H9 (cell line): ENCODE data around the gene EFNB3. TPM values are rescaled to one million over a fixed set of nuclear protein-coding genes. Genes with fewer than 3 reads are reported as not detected.

ENCODE experiments used
- DNase-seq: peaks from one replicate; pipeline ENCODE4 v3.0.0-alpha.2; 2017
- H2AFZ ChIP-seq: one replicate; pipeline ENCODE4 v1.6.1; 2013; ENCODE audit warnings: mild to moderate bottlenecking, low read length, control low read depth, moderate library complexity
- H2AK5ac ChIP-seq: 2 replicates; pipeline ENCODE4 v1.6.1; 2013; ENCODE audit warnings: low read length, control low read depth, mixed read lengths; ENCODE audit not compliant: insufficient read length
- H2BK120ac ChIP-seq: one replicate; pipeline ENCODE4 v1.6.1; 2013; ENCODE audit warnings: low read depth, mild to moderate bottlenecking, low read length, control low read depth, inconsistent platforms; ENCODE audit not compliant: poor library complexity, severe bottlenecking
- H2BK12ac ChIP-seq: 2 replicates; pipeline ENCODE4 v1.6.1; 2013; ENCODE audit warnings: low read length, control low read depth, mixed read lengths, low read depth; ENCODE audit not compliant: insufficient read length
- H2BK15ac ChIP-seq: 2 replicates; pipeline ENCODE4 v1.6.1; 2013; ENCODE audit warnings: low read depth, low read length, control low read depth
- H2BK20ac ChIP-seq: one replicate; pipeline ENCODE4 v1.6.1; 2013; ENCODE audit warnings: low read depth, mild to moderate bottlenecking, low read length, control low read depth, inconsistent platforms; ENCODE audit not compliant: poor library complexity, severe bottlenecking
- H2BK5ac ChIP-seq: 2 replicates; pipeline ENCODE4 v1.6.1; 2013; ENCODE audit warnings: low read length, control low read depth, mixed read lengths; ENCODE audit not compliant: insufficient read length
- H3K14ac ChIP-seq: 2 replicates; pipeline ENCODE4 v1.6.1; 2013; ENCODE audit warnings: low read length, control low read depth; ENCODE audit not compliant: insufficient read depth
- H3K18ac ChIP-seq: 2 replicates; pipeline ENCODE4 v1.6.1; 2013; ENCODE audit warnings: low read depth, mild to moderate bottlenecking, mixed read lengths, low read length, control low read depth; ENCODE audit not compliant: insufficient read length
- H3K23ac ChIP-seq: 2 replicates; pipeline ENCODE4 v1.6.1; 2013; ENCODE audit warnings: low read length, control low read depth, mixed read lengths, low read depth; ENCODE audit not compliant: insufficient read length
- H3K23me2 ChIP-seq: 2 replicates; pipeline ENCODE4 v1.6.1; 2013; ENCODE audit warnings: low read depth, mild to moderate bottlenecking, mixed read lengths, low read length, control low read depth; ENCODE audit not compliant: insufficient read length, poor library complexity, severe bottlenecking
- H3K27ac ChIP-seq: 2 replicates; pipeline ENCODE4 v1.5.1; 2013; ENCODE audit warnings: low read length, control low read depth, mixed read lengths, low read depth; ENCODE audit not compliant: insufficient read length
- H3K27me3 ChIP-seq: 2 replicates; pipeline ENCODE4 v1.6.1; 2013; ENCODE audit warnings: low read length, control low read depth, inconsistent platforms; ENCODE audit not compliant: insufficient read depth
- H3K4ac ChIP-seq: 2 replicates; pipeline ENCODE4 v1.6.1; 2013; ENCODE audit warnings: low read depth, mild to moderate bottlenecking, control low read depth, inconsistent platforms, low read length, moderate library complexity
- H3K4me1 ChIP-seq: 2 replicates; pipeline ENCODE4 v1.6.1; 2013; ENCODE audit warnings: low read length, control low read depth, inconsistent platforms; ENCODE audit not compliant: insufficient read depth
- H3K4me2 ChIP-seq: 2 replicates; pipeline ENCODE4 v1.6.1; 2013; ENCODE audit warnings: low read length, control low read depth, mixed read lengths; ENCODE audit not compliant: insufficient read length, insufficient read depth
- H3K56ac ChIP-seq: 2 replicates; pipeline ENCODE4 v1.6.1; 2013; ENCODE audit warnings: low read depth, mild to moderate bottlenecking, mixed read lengths, low read length, control low read depth; ENCODE audit not compliant: insufficient read length
- H3K79me1 ChIP-seq: 2 replicates; pipeline ENCODE4 v1.6.1; 2013; ENCODE audit warnings: low read depth, mild to moderate bottlenecking, moderate library complexity, low read length, control low read depth, inconsistent platforms; ENCODE audit not compliant: insufficient read depth, poor library complexity, severe bottlenecking
- H3K79me2 ChIP-seq: 2 replicates; pipeline ENCODE4 v1.6.1; 2013; ENCODE audit warnings: low read length, control low read depth, inconsistent platforms; ENCODE audit not compliant: insufficient read depth
- H3K9ac ChIP-seq: 2 replicates; pipeline ENCODE4 v1.6.1; 2013; ENCODE audit warnings: low read length, control low read depth, mixed read lengths; ENCODE audit not compliant: insufficient read length; ENCODE audit errors: extremely low read depth
- H3K9me3 ChIP-seq: one replicate; pipeline ENCODE4 v1.6.1; 2013; ENCODE audit warnings: low read depth, low read length, inconsistent platforms; ENCODE audit not compliant: control insufficient read depth
- H3T11ph ChIP-seq: one replicate; pipeline ENCODE4 v1.6.1; 2013; ENCODE audit warnings: mild to moderate bottlenecking, low read length, control low read depth, inconsistent platforms
- H4K20me1 ChIP-seq: one replicate; pipeline ENCODE4 v1.6.1; 2013; ENCODE audit not compliant: control insufficient read depth, insufficient read length, insufficient read depth
- H4K5ac ChIP-seq: 2 replicates; pipeline ENCODE4 v1.6.1; 2013; ENCODE audit warnings: low read depth, mild to moderate bottlenecking, mixed read lengths, low read length, control low read depth; ENCODE audit not compliant: insufficient read length
- H4K8ac ChIP-seq: replicated peaks from 2 replicates; pipeline ENCODE4 v1.6.1; 2013; ENCODE audit warnings: low read length, control low read depth, mixed read lengths, low read depth; ENCODE audit not compliant: insufficient read length
- H4K91ac ChIP-seq: 2 replicates; pipeline ENCODE4 v1.6.1; 2013; ENCODE audit warnings: low read depth, mild to moderate bottlenecking, moderate library complexity, mixed read lengths, low read length, control low read depth; ENCODE audit not compliant: insufficient read length
- H3K27ac Mint-ChIP-seq, 3 experiments: 2 replicates in 2 of 3; 3 replicates in 1 of 3; pipeline ENCODE4 v1.8.0; 2020 to 2021; ENCODE audit warnings: mixed read lengths in 3 of 3, mild to moderate bottlenecking in 1 of 3, moderate library complexity in 1 of 3
- H3K27me3 Mint-ChIP-seq: 2 replicates; pipeline ENCODE4 v1.8.0; 2021; ENCODE audit warnings: low read depth, mild to moderate bottlenecking, moderate library complexity, mixed read lengths
- H3K36me3 Mint-ChIP-seq, 3 experiments: 2 replicates in 2 of 3; 3 replicates in 1 of 3; pipeline ENCODE4 v1.8.0; 2020 to 2021; ENCODE audit warnings: low read depth in 3 of 3, mixed read lengths in 3 of 3; ENCODE audit not compliant: insufficient read depth in 1 of 3
- H3K4me1 Mint-ChIP-seq, 2 experiments: 2 replicates each; pipeline ENCODE4 v1.8.0; 2020; ENCODE audit warnings: mixed read lengths in 2 of 2
- H3K4me3 Mint-ChIP-seq, 2 experiments: 2 replicates in 1 of 2; 3 replicates in 1 of 2; pipeline ENCODE4 v1.8.0; 2020 to 2021; ENCODE audit warnings: mild to moderate bottlenecking in 2 of 2, mixed read lengths in 2 of 2, moderate library complexity in 1 of 2
- H3K9me3 Mint-ChIP-seq, 2 experiments: 2 replicates in 1 of 2; 3 replicates in 1 of 2; pipeline ENCODE4 v1.8.0; 2020; ENCODE audit warnings: mild to moderate bottlenecking in 2 of 2, mixed read lengths in 2 of 2, moderate library complexity in 1 of 2
- CTCF ChIP-seq: fragments of 200-600 bp; sonication (generic); conservative IDR thresholded peaks from 3 replicates; pipeline ENCODE4 v1.8.0; 2021; ENCODE audit warnings: antibody characterized with exemption, mild to moderate bottlenecking
- WGBS: extraction: QIAGEN DNeasy Blood & Tissue Kit; methylation state at CpG from one replicate; pipeline ENCODE4 v1.1.7; 2013; ENCODE audit warnings: missing lambda C conversion rate, low lambda C conversion rate, mixed read lengths; ENCODE audit not compliant: insufficient read length; ENCODE audit errors: extremely low coverage; 5-methylcytosine and 5-hydroxymethylcytosine counted together
- total RNA-seq: library from RNA; stranded (reverse); gene quantifications from 2 replicates; pipeline ENCODE4 v1.2.1, GENCODE V29; 2021

The EFNB3 gene
- total RNA-seq, 1 experiment from 2014 or later: 11.3 TPM

GRCh38 chr17:7677388-7678067 is 27.5 kb upstream of the EFNB3 start:
- Histone ChIP-seq H3T11ph (no peak overlapping the region), H3K4me2 (peak overlapping the region; percentile 17), H2BK5ac (no peak overlapping the region), H2BK20ac (no peak overlapping the region), H3K23me2 (no peaks in the 10 kb centered on the region), H2AK5ac (no peak overlapping the region), H4K8ac (no peak overlapping the region), H3K23ac (no peak overlapping the region), H2BK12ac (no peak overlapping the region), H3K18ac (no peak overlapping the region), H3K9ac (no peak overlapping the region), H4K5ac (no peak overlapping the region), H3K56ac (no peak overlapping the region), H2BK120ac (no peak overlapping the region), H3K14ac (no peak overlapping the region), H3K4ac (no peak overlapping the region), H3K4me1 (peaks cover 7% of the 10 kb centered on the region; the same call in 1 of the 2 replicates), H3K27ac (no peak overlapping the region), H3K9me3 (peaks cover 10% of the 10 kb centered on the region), H3K27me3 (no peaks in the 10 kb centered on the region), H3K79me2 (peaks cover 2% of the 10 kb centered on the region; the same call in 1 of the 2 replicates), H2AFZ (no peak overlapping the region), H4K20me1 (no peaks in the 10 kb centered on the region), H2BK15ac (no peak overlapping the region), H3K79me1 (no peaks in the 10 kb centered on the region), H4K91ac (no peak overlapping the region)
- Mint-ChIP-seq H3K4me1 (peaks cover 21 to 45% of the 10 kb centered on the region in 2 experiments), H3K36me3 (peaks cover 35 to 40% (median 37%) of the 10 kb centered on the region in 3 experiments), H3K9me3 (peaks cover 10% of the 10 kb centered on the region in 2 experiments), H3K4me3 (peak overlapping the region; percentile 50 to 67), H3K27ac (peak overlapping the region; percentile 59 to 96 (median 91); a peak in 6 of 7 replicates), H3K27me3 (no peaks in the 10 kb centered on the region)
- no CpG with 5 or more reads among the region's 10 CpGs for WGBS
- peak; percentile 81 for DNase-seq
- TF ChIP-seq CTCF: no peak
